Kidney (tissue), 14 donors: ENCODE data around the gene PWWP2A. TPM values are rescaled to one million over a fixed set of nuclear protein-coding genes. Genes with fewer than 3 reads are reported as not detected.

Experiments
- DNase-seq, 5 donors: peaks; one replicate each; pipeline ENCODE4 v3.0.0-alpha.2; 2013 to 2020
- FAIRE-seq: peaks from 2 replicates; lab custom pipeline; 2012; peaks lifted over from hg19 to GRCh38; lab: Jason Lieb, UNC
- H3K27ac ChIP-seq, 2 donors: one replicate each; pipeline ENCODE4 v1.7.0; 2013; ENCODE audit warnings: low read depth in 2 of 2, low read length in 2 of 2, inconsistent platforms in 1 of 2
- H3K27me3 ChIP-seq: one replicate; pipeline ENCODE4 v1.7.1; 2013; ENCODE audit warnings: low read length, inconsistent platforms; ENCODE audit not compliant: control insufficient read depth, insufficient read depth
- H3K36me3 ChIP-seq, 3 donors: one replicate each; pipeline versions ENCODE4 v1.7.0 to v1.7.1; 2013; ENCODE audit warnings: low read length in 3 of 3, control low read depth in 1 of 3, inconsistent platforms in 1 of 3; ENCODE audit not compliant: insufficient read depth in 3 of 3, control insufficient read depth in 2 of 3
- H3K4me1 ChIP-seq, 3 donors: one replicate each; pipeline versions ENCODE4 v1.7.0 to v1.7.1; 2013; ENCODE audit warnings: low read length in 3 of 3, inconsistent platforms in 1 of 3, low read depth in 1 of 3; ENCODE audit not compliant: control insufficient read depth in 2 of 3, insufficient read depth in 2 of 3
- H3K4me3 ChIP-seq, 3 donors: one replicate each; pipeline versions ENCODE4 v1.7.0 to v1.8.1; 2013; ENCODE audit warnings: low read length in 3 of 3, control low read depth in 1 of 3, inconsistent platforms in 1 of 3
- H3K9ac ChIP-seq, 3 donors: one replicate each; pipeline versions ENCODE4 v1.7.0 to v1.7.1; 2013; ENCODE audit warnings: low read length in 3 of 3, control low read depth in 1 of 3, inconsistent platforms in 1 of 3
- H3K9me3 ChIP-seq, 3 donors: one replicate each; pipeline versions ENCODE4 v1.7.0 to v1.7.1; 2013; ENCODE audit warnings: low read length in 3 of 3, control low read depth in 1 of 3, inconsistent platforms in 1 of 3; ENCODE audit not compliant: control insufficient read depth in 2 of 3, insufficient read depth in 1 of 3
- CTCF ChIP-seq: IDR thresholded peaks from 3 replicates; pipeline ENCODE4 v1.5.1; 2012; ENCODE audit warnings: mild to moderate bottlenecking, moderate library complexity, borderline replicate concordance; ENCODE audit not compliant: insufficient read depth; ENCODE audit errors: extremely low read depth
- intact Hi-C: fragments of 100-400 bp; cut with DNase I; formaldehyde crosslinking; loops from one replicate; pipeline ENCODE4 v1.11.1; 2022
- polyA plus RNA-seq: library from polyadenylated mRNA; stranded (reverse); fragments of 350-450 nt; fragmentation: Illumina TruSeq; extraction: RNeasy Lipid Tissue Mini Kit (QIAGEN cat#74804); gene quantifications from one replicate; pipeline ENCODE4 v1.2.3, GENCODE V29; 2014; ENCODE audit warnings: low read depth, low replicate concordance; ENCODE audit not compliant: insufficient read depth
- total RNA-seq: library from RNA; stranded (reverse); fragmentation: NEBNext Ultra II Directional; extraction: Animal tissue kit (Norgen Biotek cat#: 25700); gene quantifications from one replicate; pipeline ENCODE4 v1.2.1, GENCODE V29; 2021
- donor health status: control.
- donor health status: control.
- donor health status: control.
- donor health status: control.
- donor health status: control.
- donor health status: DM: yes; HTN: yes; CAD: no.
- donor health status: Normal renal cell carcinoma (clear cell type).

Gene PWWP2A
- total and polyA plus RNA-seq, 2 donors from 2014 or later, result 6.3 to 21.6 TPM

GRCh38 chr5:160133918-160134304 is 14.7 kb upstream of the PWWP2A start:
- no peak overlapping the region for H3K4me3 ChIP-seq
- no peak for FAIRE-seq
- intact Hi-C loops, result no loop called here

GRCh38 chr5:160133071-160133917 is 14.0 kb upstream of the PWWP2A start:
- Histone ChIP-seq H3K27ac (no peak overlapping the region), H3K9ac (no peak overlapping the region), H3K4me1 (peaks cover 0 to 2% (median 0%) of the 10 kb centered on the region in 3 donors), H3K27me3 (no peaks in the 10 kb centered on the region), H3K36me3 (no peaks in the 10 kb centered on the region), H3K9me3 (no peaks in the 10 kb centered on the region), H3K4me3 (peak overlapping the region in 2 of 3 donors; percentile 21 to 28)
- FAIRE-seq, result no peak
- TF ChIP-seq CTCF, result no peak
- DNase-seq, result peak; percentile 59 to 84 (median 75)
- intact Hi-C loops, result no loop called here

More at GRCh38 chr5:160133918-160134304, 14.7 kb upstream of the PWWP2A start:
- Histone ChIP-seq H3K27me3 (no peaks in the 10 kb centered on the region), H3K36me3 (no peaks in the 10 kb centered on the region), H3K9me3 (no peaks in the 10 kb centered on the region), H3K9ac (no peak overlapping the region), H3K4me1 (peaks cover 0 to 2% (median 0%) of the 10 kb centered on the region in 3 donors), H3K27ac (no peak overlapping the region)
- peak in 2 of 5 donors; percentile 21 to 29 for DNase-seq
- no peak for TF ChIP-seq CTCF

GRCh38 chr5:160129841-160130240 is 10.6 kb upstream of the PWWP2A start:
- no peak overlapping the region for H3K4me3 ChIP-seq
- intact Hi-C loops, result no loop called here
- TF ChIP-seq CTCF, result no peak

More at GRCh38 chr5:160129841-160130240, 10.6 kb upstream of the PWWP2A start:
- H3K4me1 ChIP-seq, result peaks cover 0 to 2% (median 0%) of the 10 kb centered on the region in 3 donors
- no peak overlapping the region for H3K27ac ChIP-seq
- H3K9me3 ChIP-seq, result no peaks in the 10 kb centered on the region
- no peaks in the 10 kb centered on the region for H3K27me3 ChIP-seq
- H3K36me3 ChIP-seq, result no peaks in the 10 kb centered on the region
- no peak for DNase-seq
- no peak for FAIRE-seq
- no peak overlapping the region for H3K9ac ChIP-seq
